Neuronal stem cell (in vitro differentiated cells): ENCODE data around the gene YAF2. TPM values are rescaled to one million over a fixed set of nuclear protein-coding genes. Genes with fewer than 3 reads are reported as not detected.
A peak's percentile ranks its signal among the peaks of the same experiment; 100 is the strongest.

ENCODE experiments used
- DNase-seq: peaks from one replicate; pipeline ENCODE4 v3.0.0-alpha.2; 2013; ENCODE audit warnings: low spot score
- H2AFZ ChIP-seq: one replicate; pipeline ENCODE4 v1.6.1; 2013; ENCODE audit warnings: mild to moderate bottlenecking, low read length, inconsistent platforms
- H2AK5ac ChIP-seq: 2 replicates; pipeline ENCODE4 v1.6.1; 2013; ENCODE audit warnings: low read depth, mild to moderate bottlenecking, inconsistent platforms, low read length, moderate library complexity, mixed read lengths
- H2BK120ac ChIP-seq: 2 replicates; pipeline ENCODE4 v1.6.1; 2013; ENCODE audit warnings: low read depth, mild to moderate bottlenecking, inconsistent platforms, low read length, moderate library complexity, mixed read lengths
- H2BK12ac ChIP-seq: one replicate; pipeline ENCODE4 v1.6.1; 2013; ENCODE audit warnings: low read length, inconsistent platforms
- H2BK15ac ChIP-seq: 2 replicates; pipeline ENCODE4 v1.6.1; 2013; ENCODE audit warnings: mild to moderate bottlenecking, low read length, inconsistent platforms, mixed read lengths
- H2BK5ac ChIP-seq: one replicate; pipeline ENCODE4 v1.6.1; 2013; ENCODE audit warnings: inconsistent platforms, mild to moderate bottlenecking, low read length, moderate library complexity
- H3K14ac ChIP-seq: one replicate; pipeline ENCODE4 v1.6.1; 2013; ENCODE audit warnings: low read length, inconsistent platforms
- H3K18ac ChIP-seq: 2 replicates; pipeline ENCODE4 v1.6.1; 2013; ENCODE audit warnings: low read length, inconsistent platforms
- H3K23ac ChIP-seq: 2 replicates; pipeline ENCODE4 v1.6.1; 2013; ENCODE audit warnings: low read depth, mild to moderate bottlenecking, mixed read lengths, low read length, inconsistent platforms; ENCODE audit not compliant: poor library complexity
- H3K27ac ChIP-seq: replicated peaks from 3 replicates; pipeline ENCODE4 v1.5.1; 2013; ENCODE audit warnings: low read length, inconsistent platforms
- H3K27me3 ChIP-seq, 3 experiments: 2 replicates each; pipeline ENCODE4 v1.6.1; 2013; ENCODE audit warnings: low read length in 3 of 3, mild to moderate bottlenecking in 2 of 3, inconsistent platforms in 1 of 3, low read depth in 1 of 3, mixed read lengths in 1 of 3, moderate library complexity in 1 of 3; ENCODE audit not compliant: control insufficient read depth in 3 of 3, insufficient read depth in 3 of 3
- H3K36me3 ChIP-seq, 2 donors: replicated peaks in 1 of 2; 2 replicates each; pipeline ENCODE4 v1.6.1; 2013; ENCODE audit warnings: low read length in 2 of 2; ENCODE audit not compliant: control insufficient read depth in 2 of 2, insufficient read depth in 2 of 2
- H3K4ac ChIP-seq: 2 replicates; pipeline ENCODE4 v1.6.1; 2013; ENCODE audit warnings: inconsistent platforms, mild to moderate bottlenecking, low read length, moderate library complexity
- H3K4me1 ChIP-seq, 2 donors: 1 replicate in 1 of 2; 2 replicates in 1 of 2; pipeline ENCODE4 v1.6.1; 2013; ENCODE audit warnings: low read length in 2 of 2, low read depth in 1 of 2; ENCODE audit not compliant: control insufficient read depth in 2 of 2, insufficient read depth in 1 of 2
- H3K4me2 ChIP-seq: one replicate; pipeline ENCODE4 v1.6.1; 2013; ENCODE audit warnings: mild to moderate bottlenecking, low read length, inconsistent platforms; ENCODE audit not compliant: insufficient read depth, poor library complexity, severe bottlenecking
- H3K4me3 ChIP-seq, 2 donors: 2 replicates each; pipeline ENCODE4 v1.5.1; 2013; ENCODE audit warnings: low read length in 2 of 2, mild to moderate bottlenecking in 2 of 2, inconsistent platforms in 1 of 2, moderate library complexity in 1 of 2
- H3K79me1 ChIP-seq: one replicate; pipeline ENCODE4 v1.6.1; 2013; ENCODE audit warnings: low read depth, mild to moderate bottlenecking, inconsistent platforms, low read length, moderate library complexity
- H3K9ac ChIP-seq: one replicate; pipeline ENCODE4 v1.6.1; 2013; ENCODE audit warnings: mild to moderate bottlenecking, low read depth, low read length, inconsistent platforms; ENCODE audit not compliant: poor library complexity
- H3K9me3 ChIP-seq, 2 donors: replicated peaks in 1 of 2; 2 replicates each; pipeline versions ENCODE3 to v1.6.1; 2013; ENCODE audit warnings: low read length in 2 of 2, mild to moderate bottlenecking in 2 of 2, inconsistent platforms in 1 of 2, low read depth in 1 of 2, mixed read lengths in 1 of 2, moderate library complexity in 1 of 2; ENCODE audit not compliant: control insufficient read depth in 2 of 2, insufficient read depth in 1 of 2
- H4K8ac ChIP-seq: one replicate; pipeline ENCODE4 v1.6.1; 2013; ENCODE audit warnings: low read depth, mild to moderate bottlenecking, inconsistent platforms, low read length, moderate library complexity
- H4K91ac ChIP-seq: one replicate; pipeline ENCODE4 v1.6.1; 2013; ENCODE audit warnings: low read length, low read depth, mild to moderate bottlenecking, inconsistent platforms; ENCODE audit not compliant: poor library complexity
- WGBS, 2 donors: extraction: QIAGEN DNeasy Blood & Tissue Kit; methylation state at CpG; one replicate each; pipeline ENCODE4 v1.1.7; 2013; ENCODE audit warnings: missing lambda C conversion rate in 2 of 2, mixed read lengths in 1 of 2; ENCODE audit not compliant: insufficient read length in 2 of 2, insufficient replicate concordance in 1 of 2; ENCODE audit errors: extremely low coverage in 2 of 2; 5-methylcytosine and 5-hydroxymethylcytosine counted together
- polyA plus RNA-seq, 2 experiments: library from polyadenylated mRNA; stranded (reverse); fragments of 200-250 nt; gene quantifications; one replicate each; pipeline ENCODE4 v1.2.3, GENCODE V29; 2013

Gene YAF2, protein sequence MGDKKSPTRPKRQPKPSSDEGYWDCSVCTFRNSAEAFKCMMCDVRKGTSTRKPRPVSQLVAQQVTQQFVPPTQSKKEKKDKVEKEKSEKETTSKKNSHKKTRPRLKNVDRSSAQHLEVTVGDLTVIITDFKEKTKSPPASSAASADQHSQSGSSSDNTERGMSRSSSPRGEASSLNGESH
- polyA plus RNA-seq (2013, experiment 1 of 2) = 23.3 TPM
- 23.0 TPM for polyA plus RNA-seq (2013, experiment 2 of 2)

DNA sequence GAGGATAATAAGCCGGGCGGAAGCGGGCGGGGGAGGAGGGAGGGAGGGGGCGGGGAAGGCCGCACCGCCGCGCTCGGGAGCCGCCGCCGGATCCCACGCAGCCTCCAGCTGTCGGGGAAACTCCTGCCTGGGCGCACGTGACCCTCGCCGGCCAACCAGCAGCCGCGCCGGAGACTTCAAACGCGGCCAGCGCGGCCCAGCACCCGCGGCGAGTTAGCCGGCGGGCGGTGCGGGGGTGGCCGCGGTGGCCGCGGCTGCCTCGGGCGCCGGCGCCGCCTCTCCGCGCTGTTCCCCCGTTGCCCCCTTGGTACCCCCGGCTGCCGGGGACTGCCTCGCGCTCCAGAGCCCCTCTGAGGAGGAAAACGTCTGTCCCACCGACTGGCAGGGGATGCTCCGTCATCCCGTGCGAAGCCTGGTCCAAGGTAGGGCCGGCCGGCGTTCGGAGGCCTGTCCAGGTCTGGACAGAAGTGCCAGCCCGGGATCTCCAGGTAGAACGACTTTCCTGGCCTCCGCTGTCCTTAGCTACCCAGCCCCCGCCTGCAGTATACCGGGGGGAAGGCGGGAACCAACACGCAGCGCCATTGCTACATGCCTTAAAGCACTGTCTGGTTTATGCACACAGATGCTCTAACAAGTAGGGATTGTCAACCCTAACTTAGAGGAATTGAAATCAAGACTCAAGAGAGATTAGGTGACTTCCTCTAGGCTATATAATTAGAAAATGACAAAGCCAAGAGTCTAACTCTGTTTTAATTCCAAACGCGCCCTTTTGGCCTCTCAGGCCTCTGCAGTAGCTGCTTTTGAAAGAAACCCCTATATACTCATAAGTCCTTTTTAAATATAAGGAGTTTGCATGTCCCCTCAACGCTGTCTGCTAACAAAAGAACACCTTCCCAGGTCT is at the start of gene YAF2:
Gene YAF2 (minus strand): TSS at position 9 of the 901 bp plus-strand sequence. CDS start 68 bp downstream, outside the sequence.
- Histone ChIP-seq H3K79me1 (peaks cover 5% of the 10 kb centered on the region), H2BK15ac (peak within 1 kb of the TSS; percentile 88), H2AK5ac (no peak within 1 kb of the TSS), H3K27ac (peak within 1 kb of the TSS; percentile 80), H3K18ac (peak within 1 kb of the TSS; percentile 98), H3K14ac (peak within 1 kb of the TSS; percentile 99), H3K27me3 (no peaks in the 10 kb centered on the region), H3K23ac (peak within 1 kb of the TSS; percentile 93), H3K9ac (peak within 1 kb of the TSS; percentile 95), H4K8ac (peak within 1 kb of the TSS; percentile 65), H3K4me3 (peak within 1 kb of the TSS; percentile 77 to 85), H2AFZ (peak within 1 kb of the TSS; percentile 96), H2BK12ac (peak within 1 kb of the TSS; percentile 63), H3K4ac (no peak within 1 kb of the TSS), H3K4me1 (peaks cover 0 to 5% of the 10 kb centered on the region in 2 donors), H3K4me2 (peak within 1 kb of the TSS; percentile 98), H2BK120ac (no peak within 1 kb of the TSS), H4K91ac (no peak within 1 kb of the TSS), H3K9me3 (no peaks in the 10 kb centered on the region), H3K36me3 (peaks cover 0 to 19% of the 10 kb centered on the region in 2 donors), H2BK5ac (peak within 1 kb of the TSS; percentile 87)
- DNase-seq = peak; percentile 85
- WGBS, 2 donors = no CpG with 5 or more reads among the region's 69 CpGs

DNA sequence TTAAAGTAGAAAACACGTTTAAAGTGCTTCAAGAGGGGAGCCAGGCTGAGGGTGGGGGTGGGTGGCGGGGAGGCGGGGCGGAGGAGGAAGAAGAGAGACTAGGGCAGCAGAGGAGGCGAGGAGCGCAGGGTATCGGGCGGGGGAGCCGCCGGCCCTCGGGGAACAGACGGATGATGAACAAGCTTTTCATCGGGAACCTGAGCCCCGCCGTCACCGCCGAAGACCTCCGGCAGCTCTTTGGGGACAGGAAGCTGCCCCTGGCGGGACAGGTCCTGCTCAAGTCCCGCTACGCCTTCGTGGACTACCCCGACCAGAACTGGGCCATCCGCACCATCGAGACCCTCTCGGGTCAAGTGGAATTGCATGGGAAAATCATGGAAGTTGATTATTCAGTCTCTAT is 48.7 kb upstream of the YAF2 start:
- Histone ChIP-seq H2BK5ac (no peak overlapping the region), H3K27me3 (no peaks in the 10 kb centered on the region), H2BK12ac (no peak overlapping the region), H4K91ac (no peak overlapping the region), H3K18ac (no peak overlapping the region), H2BK15ac (no peak overlapping the region), H3K4me2 (no peak overlapping the region), H3K4me3 (no peak overlapping the region), H3K23ac (no peak overlapping the region), H2AFZ (no peak overlapping the region), H4K8ac (no peak overlapping the region), H3K4me1 (no peaks in the 10 kb centered on the region), H3K27ac (no peak overlapping the region), H3K14ac (no peak overlapping the region), H3K4ac (no peak overlapping the region), H3K79me1 (no peaks in the 10 kb centered on the region), H3K36me3 (no peaks in the 10 kb centered on the region), H3K9ac (no peak overlapping the region), H3K9me3 (no peaks in the 10 kb centered on the region), H2BK120ac (no peak overlapping the region), H2AK5ac (no peak overlapping the region)
- WGBS, 2 donors = no CpG with 5 or more reads among the region's 26 CpGs
- no peak for DNase-seq

DNA sequence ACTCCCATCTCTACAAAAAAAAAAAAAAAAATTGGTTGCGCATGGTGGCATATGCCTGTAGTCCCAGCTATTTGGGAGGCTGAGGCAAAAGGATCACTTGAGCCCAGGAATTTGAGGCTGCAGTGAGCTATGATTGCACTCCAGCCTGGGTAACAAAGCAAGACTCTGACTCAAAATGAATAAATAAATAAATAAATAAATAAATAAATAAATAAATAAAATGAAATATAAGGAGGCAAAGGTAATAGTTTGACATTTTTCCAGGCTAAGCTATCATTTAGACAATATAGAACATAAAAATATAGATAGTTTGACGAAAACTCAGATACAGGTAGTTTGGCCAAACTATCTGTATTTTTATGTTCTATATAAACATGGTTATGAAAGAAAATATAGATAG is 47.4 kb upstream of the YAF2 start:
- no peak for DNase-seq
- Histone ChIP-seq H2BK12ac (no peak overlapping the region), H3K27ac (no peak overlapping the region), H2BK15ac (no peak overlapping the region), H3K9me3 (no peaks in the 10 kb centered on the region), H3K36me3 (no peaks in the 10 kb centered on the region), H3K23ac (no peak overlapping the region), H3K9ac (no peak overlapping the region), H4K8ac (no peak overlapping the region), H2BK120ac (no peak overlapping the region), H2AK5ac (no peak overlapping the region), H2AFZ (no peak overlapping the region), H3K4ac (no peak overlapping the region), H4K91ac (no peak overlapping the region), H3K4me1 (no peaks in the 10 kb centered on the region), H3K18ac (no peak overlapping the region), H3K14ac (no peak overlapping the region), H3K27me3 (no peaks in the 10 kb centered on the region), H3K4me3 (no peak overlapping the region), H2BK5ac (no peak overlapping the region), H3K79me1 (no peaks in the 10 kb centered on the region), H3K4me2 (no peak overlapping the region)
- no CpG with 5 or more reads among the region's 2 CpGs for WGBS, 2 donors

DNA sequence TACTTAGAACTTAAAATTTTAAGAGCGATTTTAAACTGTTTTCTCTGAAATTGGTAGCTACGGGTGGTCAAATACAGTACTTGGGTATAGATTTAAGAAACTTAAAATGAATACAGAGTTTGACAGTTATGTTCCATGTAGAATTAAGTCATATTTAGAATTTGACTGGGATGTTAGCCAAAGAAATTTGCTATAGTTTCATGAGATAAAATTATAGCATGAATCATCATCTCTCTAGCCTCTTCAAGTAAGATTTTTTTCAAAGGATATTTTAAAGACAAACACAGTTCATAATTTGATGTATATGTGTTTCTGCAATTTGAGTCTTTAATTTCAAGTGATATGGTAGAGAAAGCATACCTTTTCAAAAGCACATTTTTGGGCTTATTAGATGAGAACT is 46.8 kb upstream of the YAF2 start:
- no peaks in the 10 kb centered on the region for H3K27me3 ChIP-seq
- no peak overlapping the region for H3K4me3 ChIP-seq
- no peak overlapping the region for H2AFZ ChIP-seq
- no peaks in the 10 kb centered on the region for H3K4me1 ChIP-seq
- no peak overlapping the region for H3K18ac ChIP-seq
- no peak overlapping the region for H2BK12ac ChIP-seq
- no peak overlapping the region for H2BK15ac ChIP-seq
- WGBS, 2 donors = no CpG with 5 or more reads among the region's 2 CpGs
- H3K9ac ChIP-seq = no peak overlapping the region
- no peaks in the 10 kb centered on the region for H3K79me1 ChIP-seq
- H3K27ac ChIP-seq = no peak overlapping the region
- H4K91ac ChIP-seq = no peak overlapping the region
- H3K4ac ChIP-seq = no peak overlapping the region
- H3K4me2 ChIP-seq = no peak overlapping the region
- H3K23ac ChIP-seq = no peak overlapping the region
- no peak for DNase-seq
- H2AK5ac ChIP-seq = no peak overlapping the region
- H4K8ac ChIP-seq = no peak overlapping the region
- H2BK5ac ChIP-seq = no peak overlapping the region
- H3K36me3 ChIP-seq = no peaks in the 10 kb centered on the region
- no peaks in the 10 kb centered on the region for H3K9me3 ChIP-seq
- no peak overlapping the region for H3K14ac ChIP-seq
- H2BK120ac ChIP-seq = no peak overlapping the region
